ENCODE data around the gene ZNRF3.

Gene ZNRF3

DNA sequence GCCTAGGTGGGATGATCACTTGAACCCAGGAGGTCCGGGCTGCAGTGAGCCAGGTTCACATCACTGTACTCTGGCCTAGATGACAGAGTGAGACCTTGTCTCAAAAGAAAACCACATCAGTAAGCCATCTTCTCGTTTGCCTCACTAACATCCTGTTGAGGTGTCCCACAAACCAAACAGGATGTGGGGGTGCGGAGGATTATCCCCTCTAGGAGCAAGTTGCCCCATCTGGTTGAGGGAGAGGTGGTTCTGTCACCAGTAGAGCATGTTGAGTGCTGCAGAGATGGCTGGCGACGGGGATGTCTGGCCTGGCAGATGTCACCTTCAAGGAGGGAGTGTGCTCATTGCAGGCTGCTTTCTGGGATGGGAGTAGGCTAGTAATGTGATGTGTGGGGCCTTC is 72.4 kb downstream of the ZNRF3 start:
- no peak for DNase-seq

DNA sequence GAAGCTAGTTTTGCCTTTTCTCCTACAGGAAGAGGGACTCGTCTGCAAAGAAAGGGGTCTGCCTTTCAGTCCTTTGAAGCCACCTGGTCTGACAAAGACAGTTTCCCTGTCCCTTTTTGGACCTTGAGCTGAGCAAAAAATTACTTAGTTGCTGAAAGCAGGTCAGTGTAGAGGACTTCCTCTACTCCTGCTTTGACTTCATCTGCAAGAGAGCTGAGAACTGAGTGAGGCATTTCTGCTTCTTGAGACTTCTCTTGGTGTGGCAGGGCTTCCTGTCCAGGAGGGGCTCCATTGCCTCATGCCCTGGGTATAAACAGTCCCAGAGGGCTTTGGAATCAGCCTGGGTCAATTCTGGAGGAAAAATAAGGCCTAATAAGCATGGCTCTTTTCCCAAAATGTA is 73.1 kb downstream of the ZNRF3 start:
- no peak for DNase-seq

DNA sequence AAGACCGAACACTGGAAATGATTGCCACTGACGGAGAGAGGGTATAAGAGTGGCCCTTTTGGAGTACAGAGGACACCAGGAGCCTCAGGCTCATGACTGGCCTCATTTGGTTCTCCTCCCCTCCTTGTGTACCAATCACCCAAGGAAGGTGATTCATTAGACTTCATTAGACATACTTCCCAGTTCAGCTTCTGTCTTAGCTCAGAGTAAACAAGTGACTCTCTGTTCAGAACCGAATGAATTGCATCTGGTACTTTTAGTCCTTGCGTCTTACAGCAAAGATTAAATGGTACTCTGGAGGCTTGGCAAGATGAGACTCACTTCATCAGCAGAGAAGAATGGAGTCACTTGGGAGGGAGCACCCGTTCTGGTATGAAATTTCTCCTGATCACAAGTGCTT is 75.2 kb downstream of the ZNRF3 start:
- no peak for DNase-seq

- no peak for DNase-seq
Measured at GRCh38 chr22:28962042-28962554, 78.7 kb downstream of the ZNRF3 start.

GRCh38 chr22:28963362-28963761 is 80.0 kb downstream of the ZNRF3 start:
- DNase-seq = no peak

- no peak for DNase-seq
Measured at GRCh38 chr22:28967163-28967665, 83.8 kb downstream of the ZNRF3 start.

DNA sequence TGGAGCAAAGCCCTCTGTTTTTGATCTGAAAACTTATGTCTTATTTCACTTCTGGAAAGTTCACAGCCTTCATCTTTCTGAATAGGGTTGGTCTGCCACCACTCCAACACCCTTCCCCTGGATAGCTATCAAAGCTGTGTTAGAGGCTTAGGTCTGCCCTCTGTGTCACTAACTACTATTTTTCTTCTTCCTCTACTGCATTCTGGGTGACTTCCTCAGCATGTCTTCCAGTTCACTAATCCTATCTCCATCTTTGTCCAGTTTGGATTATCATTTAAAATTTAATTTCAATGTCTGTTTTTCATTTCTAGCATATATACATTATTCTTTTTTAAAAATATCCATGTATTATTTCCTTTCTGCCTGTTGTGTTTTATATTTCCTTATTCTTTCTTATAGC is 84.6 kb downstream of the ZNRF3 start:
- DNase-seq = no peak

DNA sequence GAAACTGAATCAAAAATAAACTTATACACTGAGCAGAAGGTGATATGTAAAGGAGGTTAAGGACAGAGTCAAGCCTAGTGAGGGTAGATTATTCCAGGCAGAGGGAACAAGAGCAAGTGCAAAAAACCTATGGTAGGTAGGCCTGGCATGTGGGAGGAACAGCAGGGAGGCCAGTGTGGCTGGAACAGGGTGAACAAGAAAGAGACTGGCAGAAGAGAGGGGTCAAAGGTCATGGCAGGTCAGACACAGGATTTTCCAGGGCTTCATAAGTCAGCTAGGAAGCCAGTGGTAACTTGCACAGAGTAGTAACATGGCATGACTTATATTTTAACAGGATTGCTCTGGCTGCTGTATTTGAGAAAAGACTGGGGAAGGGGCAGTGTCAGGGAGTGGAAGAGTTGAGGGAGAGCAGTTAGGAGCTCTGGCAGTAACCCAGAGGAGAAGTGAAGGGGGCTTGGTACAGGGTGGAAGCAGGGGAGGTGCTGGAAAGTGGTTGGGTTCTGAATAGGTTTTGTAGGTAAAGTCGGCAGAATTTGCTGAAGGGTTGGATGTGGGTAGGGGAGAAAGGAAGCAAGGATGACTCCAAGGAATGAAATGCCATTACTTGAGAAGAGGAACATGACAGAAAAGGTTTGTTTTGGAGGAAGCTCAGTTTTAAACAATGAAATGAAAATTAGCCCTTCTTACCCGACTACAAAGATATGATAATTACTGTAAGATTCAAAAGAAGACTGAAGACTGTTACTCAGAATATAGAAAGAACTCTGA is 86.2 kb downstream of the ZNRF3 start:
- no peak for DNase-seq

DNA sequence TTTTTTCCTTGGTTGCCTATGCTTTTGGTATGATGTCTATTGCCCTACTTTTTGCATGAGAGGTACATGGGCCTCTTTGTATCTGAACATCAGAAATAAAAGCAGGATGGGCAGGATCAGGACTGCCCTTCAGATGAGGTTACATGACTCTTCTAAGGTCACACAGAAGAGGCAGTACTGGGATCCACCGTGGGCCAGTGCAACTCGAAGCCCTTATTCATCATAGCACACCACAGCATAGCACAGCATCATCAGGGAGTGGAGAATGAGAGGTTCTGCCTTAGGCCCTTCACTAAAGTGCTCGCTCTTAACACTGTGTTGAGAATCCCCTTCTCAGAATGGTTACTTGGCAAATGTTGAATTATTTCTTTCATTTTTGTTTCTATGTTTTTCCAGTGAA is 90.0 kb downstream of the ZNRF3 start:
- DNase-seq = no peak

GRCh38 chr22:28977060-28977459 is 93.7 kb downstream of the ZNRF3 start:
- no peak for DNase-seq

DNA sequence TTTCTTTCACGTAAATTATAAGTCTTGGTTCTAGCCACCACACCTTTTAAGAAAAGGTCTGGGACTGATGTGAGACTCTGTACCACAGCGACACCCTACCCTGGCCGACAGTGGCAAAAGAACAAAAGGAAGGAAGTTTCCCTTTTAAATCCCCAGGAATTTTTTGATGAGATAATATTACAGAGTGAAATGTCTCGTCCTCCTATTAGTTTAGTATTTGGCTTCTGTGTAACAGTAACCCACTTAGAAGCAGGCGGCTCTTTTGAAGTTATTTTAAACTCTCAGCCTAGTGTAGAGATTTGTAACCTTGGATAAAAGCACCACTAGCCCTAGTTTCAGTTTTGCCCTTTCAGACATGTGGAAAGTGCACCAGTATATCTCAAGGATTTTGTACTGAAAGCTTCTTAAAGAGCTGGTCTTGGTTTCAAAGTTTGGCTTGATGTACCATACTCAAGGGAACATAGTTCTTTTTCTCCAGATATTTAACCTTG is 94.2 kb downstream of the ZNRF3 start:
- DNase-seq = no peak

DNA sequence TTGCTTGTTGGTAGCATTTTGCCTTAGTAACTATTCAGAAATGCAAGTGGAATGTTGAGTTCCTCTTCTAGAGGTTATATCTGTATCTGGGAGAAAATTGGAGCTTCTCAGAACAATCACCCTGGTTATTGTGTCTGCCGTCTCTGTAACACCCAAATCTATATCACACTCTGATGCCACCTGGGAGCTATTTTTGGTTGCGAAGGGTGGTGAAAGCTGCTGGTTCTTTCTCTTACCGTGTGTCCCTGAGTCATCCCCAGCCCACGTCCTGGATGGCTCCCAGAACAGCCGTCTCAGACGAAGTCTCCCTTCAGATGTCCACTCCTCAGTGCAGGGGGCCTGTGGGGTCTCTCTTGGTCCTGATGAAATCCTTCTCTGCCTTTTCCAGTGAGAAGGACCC is 94.8 kb downstream of the ZNRF3 start:
- DNase-seq = no peak

GRCh38 chr22:28978863-28979796 is 95.8 kb downstream of the ZNRF3 start:
- DNase-seq = no peak

GRCh38 chr22:28980326-28980725 is 97.0 kb downstream of the ZNRF3 start:
- no peak for DNase-seq

GRCh38 chr22:28981818-28982499 is 98.6 kb downstream of the ZNRF3 start:
- no peak for DNase-seq

DNA sequence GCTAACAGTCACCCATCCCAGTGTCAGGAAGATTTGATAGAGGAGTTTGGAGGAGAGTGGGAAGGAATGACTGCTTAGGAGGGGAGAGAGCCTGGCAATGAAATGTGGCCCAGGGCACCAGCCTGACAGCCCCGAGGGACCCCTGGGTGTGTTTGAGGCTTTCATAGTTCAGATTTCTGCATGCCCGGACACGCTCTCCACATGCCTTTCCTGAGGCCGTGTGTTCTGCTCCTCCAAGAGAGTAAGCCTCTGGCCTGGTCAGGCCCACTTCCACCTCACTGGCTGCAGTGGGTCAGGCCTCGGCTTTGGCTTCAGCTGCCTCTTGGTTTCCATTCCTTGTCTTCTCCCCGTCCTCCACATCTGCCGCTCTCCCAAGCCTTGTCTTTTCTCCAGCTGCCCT is 99.8 kb downstream of the ZNRF3 start:
- no peak for DNase-seq

GRCh38 chr22:28983788-28984441 is 100.5 kb downstream of the ZNRF3 start:
- no peak for DNase-seq

GRCh38 chr22:28984482-28985158 is 101.2 kb downstream of the ZNRF3 start:
- DNase-seq = no peak

- DNase-seq = no peak
Measured at GRCh38 chr22:28985581-28986290, 102.4 kb downstream of the ZNRF3 start.

DNA sequence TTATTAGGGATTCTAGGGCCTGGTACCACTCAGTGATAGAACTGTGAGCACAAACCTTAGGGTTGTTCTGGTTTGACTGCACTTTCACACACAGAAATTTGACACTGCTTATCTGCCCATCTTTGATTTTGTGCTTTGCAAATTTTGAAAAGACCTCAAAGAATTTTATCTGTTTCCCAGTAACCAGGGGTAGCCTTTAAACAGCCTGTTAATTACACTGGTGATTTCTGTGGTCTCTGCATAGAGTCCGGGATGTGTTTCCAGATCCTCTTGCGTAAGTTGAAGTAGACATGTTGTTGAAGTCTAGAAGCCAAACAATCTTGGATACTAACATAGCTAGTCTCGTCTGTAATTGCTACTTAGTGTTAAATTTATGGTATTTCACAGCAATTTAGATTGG is 103.0 kb downstream of the ZNRF3 start:
- DNase-seq = no peak

- no peak for DNase-seq
Measured at GRCh38 chr22:28988457-28988856, 105.1 kb downstream of the ZNRF3 start.
